ENCODE results near the gene ZNF565.
"Not testable (repeated sequence)": the region's sequence is repeated elsewhere in the genome, so short reads cannot be mapped to it uniquely, and the experiment has no call there.

ZNF565 gene

GRCh38 chr19:36149673-36150406 lies 64.6 kb downstream of the ZNF565 start:
- no peak for DNase-seq (ENCODE audit: low read depth)

- DNase-seq (ENCODE audit: low read depth): no peak
Observed at GRCh38 chr19:36144624-36145023, 69.8 kb downstream of the ZNF565 start.

DNA sequence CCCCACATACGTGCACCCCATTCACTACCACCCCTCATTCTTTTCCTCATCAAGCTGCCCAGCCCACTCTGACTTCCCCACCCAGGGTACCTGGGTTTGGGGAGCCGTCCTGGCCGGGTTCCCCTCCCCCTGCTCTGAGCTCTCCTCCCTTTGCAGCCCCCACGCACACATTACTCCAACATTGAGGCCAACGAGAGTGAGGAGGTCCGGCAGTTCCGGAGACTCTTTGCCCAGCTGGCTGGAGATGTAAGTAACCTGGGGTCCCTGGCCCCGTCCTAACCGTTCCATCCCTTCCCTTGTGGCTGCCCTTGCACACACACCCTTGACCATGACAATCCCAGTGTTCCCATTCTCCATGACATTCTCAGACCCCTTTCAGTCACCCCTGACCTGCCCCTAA lies 72.0 kb downstream of the ZNF565 start:
- DNase-seq (ENCODE audit: low read depth): no peak

DNA sequence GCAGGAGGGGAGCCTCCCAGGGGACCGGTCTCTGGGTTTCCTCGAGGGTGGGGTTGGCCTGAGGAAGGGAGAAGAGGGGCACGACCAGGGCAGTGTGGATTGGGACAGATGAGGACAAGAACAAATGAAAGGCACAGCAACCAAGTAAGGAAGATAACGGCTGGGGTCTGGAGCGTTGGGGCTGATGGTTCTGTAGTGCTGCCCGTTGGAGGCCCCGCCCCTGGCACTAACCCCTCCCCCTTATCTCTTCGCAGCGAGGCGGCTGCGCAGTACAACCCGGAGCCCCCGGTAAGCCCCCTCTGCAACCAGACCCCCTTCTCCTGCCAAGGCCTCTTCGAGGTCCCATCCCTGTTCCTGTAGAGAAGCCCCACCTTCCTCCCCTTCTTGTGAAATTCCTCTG lies 72.4 kb downstream of the ZNF565 start:
- no peak for DNase-seq (ENCODE audit: low read depth)

DNA sequence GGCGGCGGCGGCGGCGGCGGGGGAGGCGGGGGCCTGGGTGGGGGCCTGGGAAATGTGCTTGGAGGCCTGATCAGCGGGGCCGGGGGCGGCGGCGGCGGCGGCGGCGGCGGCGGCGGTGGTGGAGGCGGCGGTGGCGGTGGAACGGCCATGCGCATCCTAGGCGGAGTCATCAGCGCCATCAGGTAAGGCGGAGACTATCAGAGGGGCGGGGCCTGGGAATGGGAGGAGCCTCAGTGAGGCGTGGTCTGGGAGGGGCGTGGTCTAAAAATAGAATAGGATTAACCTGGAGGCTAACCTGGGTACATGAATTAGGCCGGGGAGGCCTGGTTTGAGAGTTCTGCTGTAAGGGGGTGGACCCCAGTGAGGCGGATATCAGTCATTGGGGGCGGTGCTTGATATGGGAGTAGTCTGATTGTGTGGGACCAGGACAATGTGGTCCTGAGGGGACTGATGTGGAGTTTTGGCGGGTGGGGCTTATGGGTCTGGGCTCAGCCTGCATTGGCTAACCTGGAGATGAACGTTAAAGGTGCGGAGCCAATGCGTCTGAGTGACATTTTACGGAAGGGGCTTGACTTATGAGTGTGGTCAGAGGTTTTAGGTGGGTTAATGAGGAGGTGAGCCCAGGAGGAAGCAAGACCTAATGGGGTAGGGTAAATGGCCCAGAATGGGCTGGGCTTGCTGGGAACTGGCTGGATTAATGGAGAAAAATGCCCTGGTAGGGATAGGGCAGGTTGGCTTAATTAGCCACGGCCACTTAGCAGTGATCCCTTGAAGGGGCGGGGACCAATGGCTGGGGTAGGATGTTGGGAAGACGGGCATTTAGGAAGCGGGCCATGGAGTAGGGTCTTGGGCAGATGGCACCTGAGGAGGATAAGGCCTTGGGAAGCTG lies 73.2 kb downstream of the ZNF565 start:
- DNase-seq (ENCODE audit: low read depth): peak; percentile 79

DNA sequence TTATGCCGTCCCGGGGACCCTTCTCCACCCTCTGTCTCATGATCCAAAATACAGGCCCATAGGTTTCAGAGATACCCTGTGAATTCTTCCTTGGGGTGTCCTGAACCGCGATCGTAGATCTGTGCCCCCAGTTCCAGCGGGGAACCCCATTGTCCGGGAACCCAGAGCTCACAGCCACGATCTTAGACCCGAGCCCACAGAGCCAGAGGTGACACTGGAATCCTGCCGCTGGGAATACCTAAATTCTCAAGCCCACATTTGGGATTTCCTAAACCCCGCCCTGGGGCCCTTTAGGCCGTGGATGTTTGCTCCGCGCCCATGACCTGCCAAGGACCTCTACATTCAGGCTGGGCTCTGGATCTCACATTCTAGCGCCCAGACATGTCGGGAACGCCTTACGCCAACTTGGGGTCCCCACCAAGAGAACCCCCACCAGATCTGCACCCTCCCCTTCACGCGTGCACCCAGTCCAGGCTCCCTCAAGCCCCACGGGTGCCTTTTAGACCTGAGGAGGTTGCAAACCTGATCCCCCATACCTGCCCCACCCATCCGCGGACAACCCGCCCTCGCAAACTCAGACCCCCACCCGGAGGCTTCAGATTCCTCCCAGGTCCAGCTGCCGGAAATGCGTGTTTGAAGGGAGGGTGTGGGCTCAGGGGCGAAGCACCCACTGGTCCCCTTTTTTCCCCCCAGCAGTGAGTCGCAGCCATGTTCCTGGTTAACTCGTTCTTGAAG lies 74.0 kb downstream of the ZNF565 start:
- DNase-seq (ENCODE audit: low read depth): no peak

DNA sequence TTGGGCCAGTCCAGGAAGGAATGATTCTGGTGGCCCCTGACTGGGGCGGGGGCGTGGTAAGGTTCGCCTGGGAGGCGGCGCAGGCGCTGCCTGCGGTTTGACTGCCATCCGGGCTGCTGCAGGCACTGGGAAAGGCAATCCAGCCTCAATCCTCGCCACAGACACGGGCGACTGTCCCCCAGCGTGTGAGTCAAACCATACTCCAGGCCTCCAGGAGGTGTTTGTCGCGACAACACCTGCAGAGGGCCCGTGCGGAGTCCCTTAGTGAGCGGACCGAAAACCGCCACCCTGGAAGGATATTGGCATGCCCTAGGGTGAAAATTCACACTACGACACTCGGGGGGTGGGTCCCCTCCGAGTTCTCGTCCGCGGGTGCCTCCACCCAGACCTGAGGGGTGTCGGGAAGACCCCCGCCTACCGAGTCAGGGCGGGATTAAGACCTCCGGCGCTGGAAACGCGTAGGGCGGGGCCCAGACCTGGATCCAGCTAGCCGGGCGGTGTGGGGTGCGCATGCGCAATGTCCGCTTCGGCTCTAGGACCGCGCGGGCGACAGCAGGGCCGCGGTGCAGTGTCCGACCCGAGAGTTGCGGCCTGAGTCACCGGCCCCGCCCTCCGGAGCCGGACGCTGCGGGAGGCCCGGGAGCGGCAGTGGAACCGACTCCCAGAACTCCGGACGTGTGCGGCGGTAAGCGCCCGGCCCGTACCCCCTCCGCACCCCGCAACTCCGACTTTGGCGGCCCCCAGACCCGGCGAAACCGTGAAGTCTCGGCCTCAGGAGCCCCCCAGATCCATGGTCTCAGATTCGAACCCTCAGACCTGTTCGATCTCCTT lies 74.8 kb downstream of the ZNF565 start, which contains the start of gene CAPNS1:
Gene CAPNS1 (plus strand): TSS at position 594 of the 831 bp plus-strand sequence. CDS start 946 bp downstream, outside the sequence.
- peak; percentile 83 for DNase-seq (ENCODE audit: low read depth)

GRCh38 chr19:36139120-36139472 lies 75.4 kb downstream of the ZNF565 start:
- DNase-seq (ENCODE audit: low read depth): no peak

- DNase-seq (ENCODE audit: low read depth): no peak
Observed at GRCh38 chr19:36136964-36137686, 77.3 kb downstream of the ZNF565 start.

- not testable (repeated sequence) for DNase-seq (ENCODE audit: low read depth)
Observed at GRCh38 chr19:36134867-36135266, 79.6 kb downstream of the ZNF565 start.

All from activated T-helper 1 cell treated with Interleukin-2 at 50 U/mL for 16 hours (primary cell).